Endodermal cell (in vitro differentiated cells): ENCODE data around the gene FAM3C. TPM values are rescaled to one million over a fixed set of nuclear protein-coding genes. Genes with fewer than 3 reads are reported as not detected.
A peak's percentile ranks its signal among the peaks of the same experiment; 100 is the strongest.

Experiments
- DNase-seq: peaks from one replicate; pipeline ENCODE4 v3.0.0-alpha.2; 2017
- H3K27ac ChIP-seq: 2 replicates; pipeline ENCODE4 v1.5.1; 2013; ENCODE audit warnings: mild to moderate bottlenecking, low read depth, low read length, moderate library complexity
- H3K27me3 ChIP-seq: 2 replicates; pipeline ENCODE4 v1.6.1; 2013; ENCODE audit warnings: mild to moderate bottlenecking, low read length, moderate library complexity; ENCODE audit not compliant: insufficient read depth, control insufficient read depth, poor library complexity, severe bottlenecking
- H3K36me3 ChIP-seq: 2 replicates; pipeline ENCODE4 v1.7.0; 2013; ENCODE audit warnings: mild to moderate bottlenecking, low read length, moderate library complexity; ENCODE audit not compliant: control insufficient read depth, insufficient read depth
- H3K4me1 ChIP-seq: one replicate; pipeline ENCODE4 v1.7.0; 2013; ENCODE audit warnings: low read length; ENCODE audit not compliant: control insufficient read depth, insufficient read depth
- H3K4me3 ChIP-seq: 2 replicates; pipeline ENCODE4 v1.5.1; 2013; ENCODE audit warnings: mild to moderate bottlenecking, low read length, moderate library complexity
- H3K9ac ChIP-seq: 2 replicates; pipeline ENCODE4 v1.6.1; 2013; ENCODE audit warnings: mild to moderate bottlenecking, low read length, moderate library complexity; ENCODE audit not compliant: poor library complexity, severe bottlenecking; ENCODE audit errors: extremely low read depth
- H3K9me3 ChIP-seq: 2 replicates; pipeline ENCODE4 v1.6.1; 2013; ENCODE audit warnings: mild to moderate bottlenecking, low read length, moderate library complexity; ENCODE audit not compliant: control insufficient read depth
- H3K27ac Mint-ChIP-seq: 2 replicates; pipeline ENCODE4 v1.8.0; 2020; ENCODE audit warnings: mixed read lengths
- H3K27me3 Mint-ChIP-seq: 2 replicates; pipeline ENCODE4 v1.8.0; 2021; ENCODE audit warnings: mild to moderate bottlenecking, mixed read lengths; ENCODE audit not compliant: insufficient read depth
- H3K36me3 Mint-ChIP-seq: 2 replicates; pipeline ENCODE4 v1.8.0; 2020; ENCODE audit warnings: low read depth, mixed read lengths
- H3K4me1 Mint-ChIP-seq: 2 replicates; pipeline ENCODE4 v1.8.0; 2020; ENCODE audit warnings: mixed read lengths
- H3K4me3 Mint-ChIP-seq: 2 replicates; pipeline ENCODE4 v1.8.0; 2020; ENCODE audit warnings: mild to moderate bottlenecking, moderate library complexity, mixed read lengths
- H3K9me3 Mint-ChIP-seq: 2 replicates; pipeline ENCODE4 v1.8.0; 2020; ENCODE audit warnings: mild to moderate bottlenecking, mixed read lengths
- CTCF ChIP-seq: fragments of 200-600 bp; sonication (generic); conservative IDR thresholded peaks from 2 replicates; pipeline ENCODE4 v1.5.0; 2021; ENCODE audit warnings: antibody characterized with exemption, mild to moderate bottlenecking
- WGBS, 2 experiments: methylation state at CpG; one replicate each; pipeline versions ENCODE4 v1.1.5 to v1.1.7; 2013; ENCODE audit warnings: missing lambda C conversion rate in 2 of 2, mixed read lengths in 1 of 2; ENCODE audit not compliant: insufficient coverage in 1 of 2, insufficient read length in 1 of 2; 5-methylcytosine and 5-hydroxymethylcytosine counted together
- total RNA-seq, 2 donors: library from RNA; stranded (reverse); fragmentation: NEBNext Ultra II Directional in 1 of 2; extraction: Animal tissue kit (Norgen Biotek cat#: 25700) in 1 of 2; gene quantifications; 2 replicates in 1 of 2; 3 replicates in 1 of 2; pipeline ENCODE4 v1.2.1, GENCODE V29; 2021

FAM3C gene
- total RNA-seq, 2 donors from 2014 or later: 61.3 to 61.5 TPM

GRCh38 chr7:121366852-121367431 is 29.2 kb downstream of the FAM3C start:
- Mint-ChIP-seq H3K9me3 (no peaks in the 10 kb centered on the region), H3K27me3 (no peaks in the 10 kb centered on the region), H3K4me3 (no peak overlapping the region), H3K4me1 (peaks cover 13% of the 10 kb centered on the region), H3K27ac (no peak overlapping the region), H3K36me3 (peaks cover 55% of the 10 kb centered on the region)
- 85 to 86% methylated on average over 1 to 2 of the region's 2 CpGs for WGBS, 2 experiments
- Histone ChIP-seq H3K27ac (no peak overlapping the region), H3K9ac (no peak overlapping the region), H3K9me3 (no peaks in the 10 kb centered on the region), H3K4me3 (no peak overlapping the region), H3K4me1 (peaks cover 2% of the 10 kb centered on the region), H3K36me3 (peaks cover 69% of the 10 kb centered on the region), H3K27me3 (no peaks in the 10 kb centered on the region)
- DNase-seq: no peak
- peak; percentile 89 for TF ChIP-seq CTCF

DNA sequence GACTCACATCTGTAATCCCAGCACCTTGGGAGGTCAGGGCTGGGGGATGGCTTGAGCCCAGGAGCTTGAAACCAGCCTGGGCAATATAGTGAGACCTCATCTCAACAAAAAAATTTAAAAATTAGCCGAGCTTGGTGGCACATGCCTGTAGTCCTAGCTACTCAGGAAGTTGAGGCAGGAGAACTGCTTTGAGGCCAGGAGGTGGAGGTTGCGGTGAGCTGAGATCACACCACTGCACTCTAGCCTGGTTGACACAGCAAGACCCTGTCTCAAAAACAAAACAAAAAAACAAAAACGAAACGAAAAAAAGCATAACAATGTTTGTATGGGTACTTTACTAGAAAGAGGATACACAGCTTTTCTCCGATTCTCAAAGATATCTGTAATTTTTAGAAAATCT is 35.5 kb downstream of the FAM3C start:
- 67 to 98% methylated on average over 1 to 4 of the region's 5 CpGs for WGBS, 2 experiments
- H3K4me3 Mint-ChIP-seq: no peak overlapping the region
- H3K36me3 ChIP-seq: peaks cover 78% of the 10 kb centered on the region
- peaks cover 55% of the 10 kb centered on the region for H3K36me3 Mint-ChIP-seq
- H3K9me3 Mint-ChIP-seq: no peaks in the 10 kb centered on the region
- no peak overlapping the region for H3K27ac Mint-ChIP-seq
- H3K4me1 Mint-ChIP-seq: peaks cover 13% of the 10 kb centered on the region
- no peak for DNase-seq
- H3K27ac ChIP-seq: no peak overlapping the region
- H3K9ac ChIP-seq: no peak overlapping the region
- no peaks in the 10 kb centered on the region for H3K27me3 ChIP-seq
- no peak for TF ChIP-seq CTCF
- no peaks in the 10 kb centered on the region for H3K9me3 ChIP-seq
- H3K27me3 Mint-ChIP-seq: no peaks in the 10 kb centered on the region
- H3K4me1 ChIP-seq: peaks cover 2% of the 10 kb centered on the region
- no peak overlapping the region for H3K4me3 ChIP-seq

GRCh38 chr7:121355574-121355973 is 40.5 kb downstream of the FAM3C start:
- no peak for DNase-seq
- no peak overlapping the region for H3K27ac ChIP-seq
- no peaks in the 10 kb centered on the region for H3K9me3 ChIP-seq
- 94 to 100% methylated on average over 1 to 2 of the region's 2 CpGs for WGBS, 2 experiments
- no peak overlapping the region for H3K4me3 ChIP-seq
- H3K4me1 ChIP-seq: no peaks in the 10 kb centered on the region
- no peak overlapping the region for H3K9ac ChIP-seq
- no peak for TF ChIP-seq CTCF
- Mint-ChIP-seq H3K9me3 (no peaks in the 10 kb centered on the region), H3K27ac (peak overlapping the region; percentile 37), H3K36me3 (peaks cover 46% of the 10 kb centered on the region), H3K4me3 (no peak overlapping the region), H3K27me3 (no peaks in the 10 kb centered on the region), H3K4me1 (peaks cover 12% of the 10 kb centered on the region)
- no peaks in the 10 kb centered on the region for H3K27me3 ChIP-seq
- peaks cover 74% of the 10 kb centered on the region for H3K36me3 ChIP-seq
